SK-N-MC (cell line): Measurements from ENCODE around the gene SLC12A8.

Experiments used
- EZH2 ChIP-seq: fragments of 200-600 bp; sonication (generic); IDR thresholded peaks from one replicate; pipeline ENCODE4 v1.6.1; 2017; ENCODE audit warnings: antibody characterized with exemption
- POLR2AphosphoS5 ChIP-seq: IDR thresholded peaks from 2 replicates; pipeline ENCODE4 v1.6.1; 2012; ENCODE audit warnings: mild to moderate bottlenecking, low read depth, low read length, borderline replicate concordance

- TF ChIP-seq EZH2 (no peak), POLR2AphosphoS5 (no peak)
These were observed 941 bp downstream of the SLC12A8 start for GRCh38 chr3:125211523-125212090.
